K562 (cell line): Measurements from ENCODE around the gene MVB12B. TPM values are rescaled to one million over a fixed set of nuclear protein-coding genes. Genes with fewer than 3 reads are reported as not detected.

Experiments
- ATAC-seq: fragments of 200-7000 bp; cut with Tn5 transposase; 3 replicates; pipeline ENCODE4 v1.9.1; 2020; ENCODE audit warnings: moderate library complexity
- BruUV-seq: library from RNA; stranded (reverse); fragments of 400-500 nt; replicated peaks from 2 replicates; lab custom pipeline; 2021; lab: Mats Ljungman, UMichigan
- CTCF ChIA-PET: fragments of 300-600 bp; formaldehyde crosslinking; extraction: SDS; loops from one replicate; lab custom pipeline; 2021; ENCODE audit warnings: low intra/inter-chr PET ratio; lab: Yijun Ruan, JAX
- POLR2A ChIA-PET: fragments of 300-600, 350-650 bp; sonication (Branson Sonifier 250); formaldehyde crosslinking; extraction: SDS; loops from one replicate; lab custom pipeline; 2021; ENCODE audit warnings: antibody characterized with exemption, inconsistent platforms; lab: Yijun Ruan, JAX
- DNase-seq, 4 experiments: peaks; one replicate each; pipeline versions ENCODE4 v3.0.0 to v3.0.0-alpha.2; 2011 to 2018; ENCODE audit warnings: low spot score in 3 of 4, mixed read lengths in 3 of 4; ENCODE audit errors: extremely low read depth in 1 of 4
- FAIRE-seq: peaks from 2 replicates; lab custom pipeline; 2011; peaks lifted over from hg19 to GRCh38; lab: Jason Lieb, UNC
- H2AFZ ChIP-seq: 2 replicates; pipeline ENCODE4 v1.6.0; 2011; ENCODE audit warnings: low read depth, low read length, control low read depth, inconsistent platforms
- H3K27ac ChIP-seq: fragments of 200-600 bp; 3 replicates; pipeline ENCODE4 v1.8.0; 2011; ENCODE audit warnings: low read depth, mild to moderate bottlenecking, control low read depth, inconsistent platforms, low read length, moderate library complexity, mixed read lengths; ENCODE audit errors: extremely low read depth
- H3K27me3 ChIP-seq, 2 experiments: fragments of 300-600 bp in 1 of 2; 2 replicates in 1 of 2; 3 replicates in 1 of 2; pipeline versions ENCODE4 v1.6.0 to v1.8.0; 2011; ENCODE audit warnings: inconsistent platforms in 2 of 2, low read length in 2 of 2, mild to moderate bottlenecking in 1 of 2, mixed read lengths in 1 of 2, moderate library complexity in 1 of 2; ENCODE audit not compliant: control insufficient read depth in 2 of 2, insufficient read depth in 2 of 2
- H3K36me3 ChIP-seq: fragments of 300-600 bp; 3 replicates; pipeline ENCODE4 v1.8.0; 2011; ENCODE audit warnings: mild to moderate bottlenecking, low read length, inconsistent platforms; ENCODE audit not compliant: control insufficient read depth, insufficient read depth
- H3K4me1 ChIP-seq, 2 experiments: fragments of 200-600 bp in 1 of 2; replicated peaks in 1 of 2; 2 replicates in 1 of 2; 3 replicates in 1 of 2; pipeline versions ENCODE4 v1.5.1 to v1.8.0; 2011; ENCODE audit warnings: inconsistent platforms in 2 of 2, low read length in 2 of 2, mild to moderate bottlenecking in 1 of 2, mixed read lengths in 1 of 2, moderate library complexity in 1 of 2; ENCODE audit not compliant: control insufficient read depth in 2 of 2, insufficient read depth in 2 of 2
- H3K4me2 ChIP-seq: 2 replicates; pipeline ENCODE4 v1.6.1; 2011; ENCODE audit warnings: low read length, control low read depth, inconsistent platforms, mixed read lengths; ENCODE audit not compliant: insufficient read depth
- H3K4me3 ChIP-seq: fragments of 200-600 bp; sonication (generic), shearing (Covaris generic); 2 replicates; pipeline ENCODE4 v1.5.1; 2016; ENCODE audit warnings: control low read depth, inconsistent platforms
- H3K79me2 ChIP-seq: fragments of 200-600 bp; 3 replicates; pipeline ENCODE4 v1.8.0; 2011; ENCODE audit warnings: low read length, inconsistent platforms; ENCODE audit not compliant: control insufficient read depth, insufficient read depth
- H3K9ac ChIP-seq, 2 experiments: 2 replicates each; pipeline versions ENCODE4 v1.6.0 to v1.6.1; 2011; ENCODE audit warnings: low read depth in 2 of 2, low read length in 2 of 2, control low read depth in 1 of 2, inconsistent platforms in 1 of 2, mild to moderate bottlenecking in 1 of 2, mixed read lengths in 1 of 2; ENCODE audit not compliant: insufficient read depth in 1 of 2
- H3K9me1 ChIP-seq: one replicate; pipeline ENCODE4 v1.6.0; 2011; ENCODE audit warnings: inconsistent platforms, mild to moderate bottlenecking, low read length, moderate library complexity; ENCODE audit not compliant: control insufficient read depth, insufficient read depth
- H3K9me3 ChIP-seq: replicated peaks from 2 replicates; pipeline ENCODE4 v1.5.1; 2011; ENCODE audit warnings: low read depth, low read length, inconsistent platforms; ENCODE audit not compliant: control insufficient read depth, insufficient read depth
- H4K20me1 ChIP-seq: replicated peaks from 2 replicates; pipeline ENCODE4 v1.6.1; 2011; ENCODE audit warnings: low read length, inconsistent platforms, mixed read lengths; ENCODE audit not compliant: control insufficient read depth, insufficient read depth
- BCLAF1 ChIP-seq, 2 experiments: fragments of 450-650 bp in 1 of 2; IDR thresholded peaks; 2 replicates each; pipeline ENCODE4 v1.6.1; 2011 to 2017; ENCODE audit warnings: low read depth in 2 of 2, antibody characterized with exemption in 1 of 2, borderline replicate concordance in 1 of 2, low read length in 1 of 2, mild to moderate bottlenecking in 1 of 2, mixed read lengths in 1 of 2; ENCODE audit not compliant: control insufficient read depth in 1 of 2
- CTCF ChIP-seq, 3 experiments: IDR thresholded peaks in 2 of 3; conservative IDR thresholded peaks in 1 of 3; 2 replicates each; pipeline ENCODE4 v1.5.1; 2011 to 2012; ENCODE audit warnings: low read length in 3 of 3, mild to moderate bottlenecking in 3 of 3, control low read depth in 2 of 3, improper control_type of control experiment in 1 of 3, inconsistent platforms in 1 of 3, low read depth in 1 of 3, mixed read lengths in 1 of 3, moderate library complexity in 1 of 3; ENCODE audit not compliant: insufficient read depth in 2 of 3
- NRF1 ChIP-seq, 2 experiments: fragments of 450-650 bp; IDR thresholded peaks in 1 of 2; conservative IDR thresholded peaks in 1 of 2; 2 replicates each; pipeline ENCODE4 v1.6.1; 2014; ENCODE audit warnings: mild to moderate bottlenecking in 2 of 2
- WGBS: fragments of 100-300 bp; shearing (Covaris generic); methylation state at CpG from one replicate; pipeline ENCODE4 v1.1.6; 2016; ENCODE audit warnings: low coverage, mixed read lengths; ENCODE audit not compliant: insufficient coverage; ENCODE audit errors: missing lambda C conversion rate; 5-methylcytosine and 5-hydroxymethylcytosine counted together
- in situ Hi-C: fragments of 300-500 bp; cut with MboI; formaldehyde crosslinking; loops from 4 replicates; pipeline ENCODE4 v1.15.0; 2018; ENCODE audit warnings: inconsistent platforms, mixed read lengths
- intact Hi-C: fragments of 100-400 bp; cut with micrococcal nuclease; formaldehyde crosslinking; loops from 2 replicates; pipeline ENCODE4 v1.14.2; 2022
- polyA plus RNA-seq, 8 experiments: library from polyadenylated mRNA; depleted of rRNA in 4 of 8; stranded (reverse) in 5 of 8; unstranded in 3 of 8; fragments of >200 nt; fragmentation: Nextera tagmentation in 2 of 8; fragmentation: Illumina TruSeq in 1 of 8; extraction: Ambion mirVana in 2 of 8; extraction: Trizol in 1 of 8; gene quantifications; 2 replicates each; pipeline versions ENCODE4 v1.2.1 to v1.2.3, GENCODE V29; 2011 to 2014; ENCODE audit warnings: inconsistent platforms in 1 of 8, missing spikeins in 1 of 8
- total RNA-seq, 7 experiments: library from RNA; depleted of rRNA in 6 of 7; stranded (reverse); fragments of >200 nt in 6 of 7; fragmentation: Illumina TruSeq in 2 of 7; extraction: Trizol in 2 of 7; gene quantifications; 2 replicates each; pipeline versions ENCODE4 v1.2.1 to v1.2.3, GENCODE V29; 2011 to 2021; ENCODE audit warnings: low replicate concordance in 1 of 7

Gene MVB12B
- total and polyA plus RNA-seq, 9 of the 15 experiments (the other 6 are each of a cell fraction or from before 2014, with no cell fraction given), result not detected

- CTCF ChIA-PET, result interaction anchor here (1.7 to 2.7 kb wide), 2 partner anchors 54 to 55 kb away, joined by 7 to 51 read pairs; no protein-coding TSS in a partner anchor
- ATAC-seq (peak; percentile 50), DNase-seq (peak in 2 of 4 experiments; percentile 13 to 22), FAIRE-seq (no peak)
- no peak overlapping the region for H3K4me3 ChIP-seq
- in situ Hi-C loops (loop anchor here (5.0 to 10.0 kb wide), 3 partner anchors 55 to 270 kb away; no protein-coding TSS in a partner anchor), intact Hi-C loops (loop anchor here (5.0 kb wide), 1 partner anchor 190 kb away; no protein-coding TSS in a partner anchor)
- TF ChIP-seq NRF1 (conservative IDR thresholded peaks at IDR 0.05 in 1 of 2, IDR thresholded peaks at IDR 0.05 in 1 of 2) (peak in 1 of 2 experiments; percentile 40; a peak in 3 of 4 replicates), CTCF (IDR thresholded peaks at IDR 0.05 in 2 of 3, conservative IDR thresholded peaks at IDR 0.05 in 1 of 3; ENCODE audit: insufficient read depth in 2 of 3, low read depth in 1 of 3, low read length in 3 of 3) (peak in 1 of 3 experiments; percentile 38; a peak in 1 of 6 replicates), BCLAF1 (IDR thresholded peaks at IDR 0.05; ENCODE audit: borderline replicate concordance in 1 of 2, control insufficient read depth in 1 of 2, low read depth in 2 of 2, low read length in 1 of 2) (no peak)
- H2AFZ ChIP-seq, result no peak overlapping the region
- H4K20me1 ChIP-seq, result peaks cover 32% of the 10 kb centered on the region; the same call in 1 of the 2 replicates
- H3K9ac ChIP-seq, result no peak overlapping the region
- BruUV-seq, result no TSS peak
- 4% methylated on average over 21 of the region's 34 CpGs for WGBS
- no peaks in the 10 kb centered on the region for H3K36me3 ChIP-seq
- no peaks in the 10 kb centered on the region for H3K79me2 ChIP-seq
- H3K4me1 ChIP-seq, result peaks cover 0 to 39% of the 10 kb centered on the region in 2 experiments; a peak in 2 of 5 replicates
- H3K27me3 ChIP-seq, result peaks cover 17 to 83% of the 10 kb centered on the region in 2 experiments; a peak in 4 of 5 replicates
- no peaks in the 10 kb centered on the region for H3K9me3 ChIP-seq
- H3K4me2 ChIP-seq, result no peak overlapping the region
- POLR2A ChIA-PET, result interaction anchor here (0.7 to 0.8 kb wide), 2 partner anchors 47 to 55 kb away, joined by 3 read pairs; no protein-coding TSS in a partner anchor
- H3K9me1 ChIP-seq, result no peaks in the 10 kb centered on the region
- H3K27ac ChIP-seq, result no peak overlapping the region
Measured at GRCh38 chr9:126502417-126503332, 176.0 kb downstream of the MVB12B start.
